ENCODE results near the gene UTP4.

- TF ChIP-seq CTCF (IDR thresholded peaks at IDR 0.05) (peak in 9 of 12 donors; percentile 10 to 46 (median 22)), POLR2A (IDR thresholded peaks at IDR 0.05) (peak in 1 of 2 donors; percentile 33)
Observed at GRCh38 chr16:69105501-69106361, 26.7 kb upstream of the UTP4 start, which contains the start of gene HAS3.

Measured in heart left ventricle (tissue), 13 donors.